Right lobe of liver (tissue), 4 donors: ENCODE data around the gene RPS3A.

ENCODE experiments used
- CTCF ChIP-seq, 4 donors: fragments of 200-600 bp in 3 of 4; fragments of 450-650 bp in 1 of 4; IDR thresholded peaks; one replicate each; pipeline versions ENCODE4 v1.5.1 to v1.8.0; 2016 to 2022; ENCODE audit warnings: antibody characterized with exemption in 4 of 4, mild to moderate bottlenecking in 2 of 4
- POLR2A ChIP-seq: fragments of 450-650 bp; IDR thresholded peaks from one replicate; pipeline ENCODE4 v1.6.1; 2017; ENCODE audit warnings: antibody characterized with exemption, mild to moderate bottlenecking
- donor health status: DM: no; HTN: no; CAD: no.
- donor health status: DM: no; HTN: no; CAD: no.
- donor health status: DM: no; HTN: yes; CAD: no.

- TF ChIP-seq POLR2A (no peak), CTCF (IDR thresholded peaks at IDR 0.05) (no peak)
These were observed 14.9 kb downstream of the RPS3A start for GRCh38 chr4:151114338-151114737.
